Upper lobe of left lung (tissue), 6 donors: ENCODE data around the gene SLC25A29. TPM values are rescaled to one million over a fixed set of nuclear protein-coding genes. Genes with fewer than 3 reads are reported as not detected.

Experiments used
- ATAC-seq, 2 donors: fragments of 200-7000 bp; cut with Tn5 transposase; one replicate each; pipeline ENCODE4 v1.9.1; 2022; ENCODE audit warnings: mild to moderate bottlenecking in 2 of 2, moderate library complexity in 2 of 2; ENCODE audit not compliant: low FRiP score in 2 of 2
- DNase-seq, 2 donors: peaks; one replicate each; pipeline ENCODE4 v3.0.0-alpha.2; 2019 to 2020
- H3K27ac ChIP-seq, 4 donors: fragments of 200-600 bp; sonication (generic); one replicate each; pipeline ENCODE4 v1.5.1; 2016 to 2019
- H3K27me3 ChIP-seq, 4 donors: fragments of 200-600 bp; sonication (generic); one replicate each; pipeline ENCODE4 v1.5.1; 2017 to 2019
- H3K36me3 ChIP-seq, 4 donors: fragments of 200-600 bp; sonication (generic); one replicate each; pipeline ENCODE4 v1.5.1; 2016 to 2019
- H3K4me1 ChIP-seq, 4 donors: fragments of 200-600 bp; sonication (generic); one replicate each; pipeline ENCODE4 v1.5.1; 2018 to 2019
- H3K4me3 ChIP-seq, 4 donors: fragments of 200-600 bp; sonication (generic); one replicate each; pipeline ENCODE4 v1.5.1; 2017 to 2019; ENCODE audit warnings: mild to moderate bottlenecking in 2 of 4, moderate library complexity in 1 of 4
- H3K9me3 ChIP-seq, 4 donors: fragments of 200-600 bp; sonication (generic); one replicate each; pipeline ENCODE4 v1.5.1; 2018 to 2019
- CTCF ChIP-seq, 6 experiments: fragments of 450-650 bp in 4 of 6; fragments of 200-600 bp in 2 of 6; sonication (generic) in 2 of 6; IDR thresholded peaks; one replicate each; pipeline ENCODE4 v1.5.1; 2016 to 2019; ENCODE audit warnings: antibody characterized with exemption in 6 of 6
- EP300 ChIP-seq, 4 donors: sonication (generic); formaldehyde crosslinking; IDR thresholded peaks; one replicate each; pipeline ENCODE4 v1.5.1; 2017; ENCODE audit warnings: antibody characterized with exemption in 4 of 4, control low read depth in 2 of 4
- POLR2A ChIP-seq, 4 donors: fragments of 450-650 bp; IDR thresholded peaks; one replicate each; pipeline ENCODE4 v1.5.1; 2016 to 2017; ENCODE audit warnings: antibody characterized with exemption in 4 of 4, mild to moderate bottlenecking in 2 of 4
- POLR2AphosphoS5 ChIP-seq, 2 donors: sonication (generic); formaldehyde crosslinking; IDR thresholded peaks; one replicate each; pipeline ENCODE4 v1.5.1; 2017; ENCODE audit warnings: antibody characterized with exemption in 2 of 2
- WGBS, 2 donors: methylation state at CpG; one replicate each; pipeline ENCODE4 v1.1.5; 2017 to 2018; 5-methylcytosine and 5-hydroxymethylcytosine counted together
- total RNA-seq, 6 donors: library from RNA; depleted of rRNA in 4 of 6; stranded (reverse); fragments of >200 nt in 4 of 6; gene quantifications; one replicate each; pipeline versions ENCODE4 v1.1.0 to v1.2.1, GENCODE V29; 2016 to 2021
- donor health status: DM: no; HTN: no; CAD: no; lungs with moderate emphysema.
- donor health status: DM: no; HTN: yes; CAD: no; lungs with severe emphysema.

Gene SLC25A29
- total RNA-seq, 6 donors from 2014 or later = 81.5 to 275 (median 96.6) TPM

- WGBS, 2 donors = 86 to 91% methylated on average over 14 to 17 of the region's 18 CpGs
- Histone ChIP-seq H3K27ac (no peak overlapping the region), H3K27me3 (no peaks in the 10 kb centered on the region), H3K9me3 (no peaks in the 10 kb centered on the region), H3K4me1 (peaks cover 14 to 19% (median 16%) of the 10 kb centered on the region in 4 donors), H3K36me3 (peaks cover 7 to 88% (median 69%) of the 10 kb centered on the region in 4 donors), H3K4me3 (no peak overlapping the region)
- no peak for ATAC-seq
- peak; percentile 9 to 48 for DNase-seq
- TF ChIP-seq POLR2AphosphoS5 (IDR thresholded peaks at IDR 0.05) = no peak
- TF ChIP-seq POLR2A (IDR thresholded peaks at IDR 0.05) = no peak
- TF ChIP-seq EP300 (IDR thresholded peaks at IDR 0.05) = no peak
- no peak for TF ChIP-seq CTCF (IDR thresholded peaks at IDR 0.05)
Measured at GRCh38 chr14:100336618-100337530, 30.6 kb upstream of the SLC25A29 start.

- TF ChIP-seq CTCF (IDR thresholded peaks at IDR 0.05) (no peak), POLR2A (IDR thresholded peaks at IDR 0.05) (no peak)
- H3K4me3 ChIP-seq = no peak overlapping the region
- no peaks in the 10 kb centered on the region for H3K9me3 ChIP-seq
- DNase-seq = no peak
- peaks cover 7 to 73% (median 62%) of the 10 kb centered on the region in 4 donors for H3K36me3 ChIP-seq
- WGBS, 2 donors = 87 to 91% methylated on average over 10 to 12 of the region's 12 CpGs
- no peak overlapping the region for H3K27ac ChIP-seq
- H3K4me1 ChIP-seq = peaks cover 0 to 1% (median 0%) of the 10 kb centered on the region in 4 donors
- H3K27me3 ChIP-seq = no peaks in the 10 kb centered on the region
- no peak for ATAC-seq
Measured at GRCh38 chr14:100334904-100335303, 28.7 kb upstream of the SLC25A29 start.

GRCh38 chr14:100333827-100334226 lies 27.6 kb upstream of the SLC25A29 start:
- ATAC-seq = no peak
- 72 to 89% methylated on average over 1 to 7 of the region's 7 CpGs for WGBS, 2 donors
- Histone ChIP-seq H3K27me3 (no peaks in the 10 kb centered on the region), H3K9me3 (no peaks in the 10 kb centered on the region), H3K4me3 (no peak overlapping the region), H3K27ac (no peak overlapping the region), H3K36me3 (peaks cover 7 to 65% (median 55%) of the 10 kb centered on the region in 4 donors), H3K4me1 (no peaks in the 10 kb centered on the region)
- no peak for DNase-seq
- TF ChIP-seq EP300 (IDR thresholded peaks at IDR 0.05) (no peak), POLR2AphosphoS5 (IDR thresholded peaks at IDR 0.05) (no peak), POLR2A (IDR thresholded peaks at IDR 0.05) (no peak), CTCF (IDR thresholded peaks at IDR 0.05) (no peak)

- ATAC-seq (no peak), DNase-seq (no peak)
- H3K27ac ChIP-seq = no peak overlapping the region
- H3K4me1 ChIP-seq = no peaks in the 10 kb centered on the region
- H3K9me3 ChIP-seq = no peaks in the 10 kb centered on the region
- no peaks in the 10 kb centered on the region for H3K27me3 ChIP-seq
- no peak for TF ChIP-seq CTCF (IDR thresholded peaks at IDR 0.05)
- TF ChIP-seq EP300 (IDR thresholded peaks at IDR 0.05) = no peak
- no peak for TF ChIP-seq POLR2AphosphoS5 (IDR thresholded peaks at IDR 0.05)
- no peak for TF ChIP-seq POLR2A (IDR thresholded peaks at IDR 0.05)
- H3K36me3 ChIP-seq = peaks cover 7 to 60% (median 53%) of the 10 kb centered on the region in 4 donors
- WGBS, 2 donors = 91 to 94% methylated on average over 4 to 8 of the region's 8 CpGs
- H3K4me3 ChIP-seq = no peak overlapping the region
Measured at GRCh38 chr14:100333311-100333710, 27.1 kb upstream of the SLC25A29 start.
